HTERT RPE-1 (cell line): ENCODE data around the gene HTRA1.

Experiments
- in situ Hi-C: fragments of 300-500 bp; cut with MboI; formaldehyde crosslinking; loops from 4 replicates; pipeline ENCODE4 v1.14.3; 2020; ENCODE audit warnings: low sequenced_read_pairs

Gene HTRA1

GRCh38 chr10:122493761-122494160, 32.4 kb downstream of the HTRA1 start:
- in situ Hi-C loops, result no loop called here

DNA sequence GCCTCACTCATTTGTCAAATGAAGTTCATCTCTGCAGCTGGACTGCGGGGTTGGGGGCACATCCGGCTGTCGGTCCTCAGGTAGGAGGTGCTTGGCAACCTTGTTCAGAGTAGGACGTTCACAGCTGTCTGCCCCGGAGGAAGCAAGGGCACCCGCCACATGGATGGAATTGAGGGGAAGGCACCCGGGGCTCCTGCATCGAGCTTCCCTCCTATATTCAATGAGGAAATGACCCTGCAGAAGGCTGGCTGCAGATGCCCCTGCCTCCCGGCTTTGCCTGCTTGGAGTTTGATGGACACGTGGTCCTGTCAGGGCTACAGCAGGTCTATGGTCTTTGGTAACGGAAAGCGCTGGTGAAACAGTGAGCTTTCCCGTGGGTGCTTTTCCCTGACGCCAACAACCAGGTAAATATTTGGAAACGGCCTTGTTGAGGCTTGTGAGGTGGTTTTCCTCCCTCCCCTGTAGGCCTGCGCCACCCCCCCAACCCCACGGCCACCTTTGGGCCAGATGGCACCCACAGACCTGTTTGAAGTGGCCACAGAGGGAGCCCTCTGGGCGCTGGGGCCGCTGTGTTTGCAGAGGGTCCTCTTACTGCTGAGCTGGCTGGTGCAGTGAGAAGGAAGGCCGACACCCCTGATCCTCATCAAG, 32.9 kb downstream of the HTRA1 start:
- in situ Hi-C loops, result no loop called here

GRCh38 chr10:122494833-122495232, 33.5 kb downstream of the HTRA1 start:
- in situ Hi-C loops, result no loop called here

GRCh38 chr10:122495406-122496340, 34.3 kb downstream of the HTRA1 start:
- in situ Hi-C loops, result no loop called here

DNA sequence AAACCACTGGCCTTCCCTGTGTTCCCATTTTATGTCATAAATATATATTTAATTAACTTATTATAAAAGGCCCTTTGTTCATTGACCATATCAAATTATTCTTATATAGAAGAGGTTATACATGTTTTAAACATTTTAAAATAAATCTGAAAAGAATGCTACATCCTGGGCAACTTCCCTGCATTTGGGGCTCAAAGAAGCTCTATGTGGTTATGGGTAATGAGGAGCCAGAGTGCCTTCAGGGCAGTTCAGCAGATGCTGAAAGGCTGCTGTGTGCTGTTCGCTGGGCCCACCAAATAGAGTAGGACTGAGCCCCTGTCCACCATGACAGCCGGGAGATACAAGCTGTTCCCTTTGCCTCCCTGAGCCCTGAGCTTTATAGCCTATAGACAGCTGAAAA, 35.9 kb downstream of the HTRA1 start:
- in situ Hi-C loops, result no loop called here

DNA sequence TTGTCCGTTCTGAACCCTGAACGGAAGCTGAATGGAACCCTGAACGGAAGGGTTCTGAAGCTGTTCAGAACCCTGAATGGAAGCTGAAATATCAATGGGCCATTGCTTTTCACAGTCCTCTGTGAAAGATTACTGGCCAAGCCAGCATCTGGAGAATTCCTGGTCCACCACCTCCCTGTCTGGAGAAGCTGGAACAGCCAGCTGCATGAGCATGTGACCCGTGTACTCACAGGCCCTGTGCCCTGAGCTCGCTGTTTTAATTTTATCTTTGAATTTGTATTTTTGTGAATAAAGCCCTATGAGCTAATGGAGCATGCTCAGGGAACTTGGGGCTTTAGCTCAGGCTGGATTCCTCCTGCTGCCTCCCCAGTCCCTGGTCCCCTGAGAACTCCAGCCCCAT, 37.2 kb downstream of the HTRA1 start:
- in situ Hi-C loops, result no loop called here

GRCh38 chr10:122499012-122499411, 37.7 kb downstream of the HTRA1 start:
- in situ Hi-C loops, result no loop called here

- in situ Hi-C loops, result no loop called here
Observed at GRCh38 chr10:122499491-122499941, 38.2 kb downstream of the HTRA1 start.

GRCh38 chr10:122500194-122500593, 38.8 kb downstream of the HTRA1 start:
- in situ Hi-C loops, result no loop called here

DNA sequence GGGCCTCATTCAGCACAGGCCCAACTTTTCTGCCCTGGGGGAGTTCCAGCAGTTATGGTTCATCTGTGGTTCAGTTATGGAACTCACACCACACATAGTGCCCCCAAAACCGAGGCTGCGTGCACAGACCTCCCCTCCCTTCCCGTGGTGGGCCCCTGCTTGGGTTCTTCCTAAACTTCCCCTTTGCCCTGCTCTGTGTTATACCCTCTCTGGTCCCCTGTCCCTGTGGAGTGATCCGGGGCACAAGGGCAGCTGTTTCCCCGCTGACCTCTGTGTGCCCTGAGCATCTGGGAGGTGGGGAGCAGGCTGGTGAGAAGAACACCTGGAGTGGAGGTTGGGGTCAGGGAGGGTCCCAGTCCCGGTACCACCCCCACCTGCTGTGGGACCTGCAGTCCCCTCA, 39.4 kb downstream of the HTRA1 start:
- in situ Hi-C loops, result no loop called here

DNA sequence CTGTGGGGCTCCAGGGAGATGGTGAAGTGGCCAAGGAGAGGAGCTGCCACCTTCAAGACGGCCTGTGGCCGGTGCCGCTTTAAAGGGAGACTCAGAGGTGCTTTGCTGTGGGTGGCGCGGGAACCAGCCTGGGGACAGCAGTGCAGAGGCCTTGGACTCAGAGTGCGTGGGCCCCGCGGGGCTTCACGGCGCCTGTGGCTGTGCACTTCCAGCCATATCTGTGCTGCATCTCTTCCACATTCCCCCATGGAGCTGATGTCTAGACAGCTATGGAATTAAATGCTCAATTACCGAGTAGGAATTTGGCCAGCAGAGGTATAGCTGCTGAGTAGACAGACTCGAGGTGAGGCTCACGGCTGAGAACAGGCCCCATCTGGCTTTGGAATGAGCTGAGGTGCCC, 41.7 kb downstream of the HTRA1 start:
- in situ Hi-C loops, result no loop called here

DNA sequence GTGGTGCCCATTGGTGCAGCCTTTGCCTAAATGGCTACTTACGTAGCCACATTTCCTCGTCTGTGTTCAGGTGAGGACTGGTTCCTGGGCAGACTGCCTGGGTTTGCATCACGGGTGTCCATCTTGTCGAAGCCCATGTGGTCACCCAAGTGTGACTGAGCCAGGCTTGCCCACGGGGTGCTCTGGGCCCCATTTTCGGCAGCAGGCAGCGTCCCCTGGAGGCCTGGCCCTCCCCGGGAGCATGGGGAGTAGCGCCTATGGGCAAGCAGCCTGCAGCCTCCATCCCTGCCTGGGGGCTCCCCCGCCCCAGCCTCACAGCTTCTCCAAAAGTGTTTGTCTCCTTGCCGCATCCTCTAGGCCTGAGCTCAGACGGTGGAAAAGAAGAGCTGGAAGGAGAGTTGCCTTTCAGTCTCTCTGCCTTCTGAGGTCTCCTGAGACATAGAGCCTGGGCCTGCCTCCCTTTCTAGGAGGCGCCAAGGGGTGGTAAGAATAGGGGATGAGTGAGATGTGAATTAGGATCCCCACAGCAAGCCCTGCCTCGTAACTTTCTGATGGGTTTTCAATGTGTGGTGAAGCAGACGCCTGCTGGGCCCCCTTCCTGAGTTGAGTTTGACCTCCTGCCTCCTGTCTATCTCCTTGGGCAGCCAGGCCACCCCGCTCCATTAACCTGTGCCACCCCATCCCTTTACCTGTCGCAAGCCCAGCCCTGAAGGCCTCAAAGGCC, 42.7 kb downstream of the HTRA1 start:
- in situ Hi-C loops, result no loop called here

- in situ Hi-C loops, result no loop called here
Observed at GRCh38 chr10:122504610-122504950, 43.2 kb downstream of the HTRA1 start.

DNA sequence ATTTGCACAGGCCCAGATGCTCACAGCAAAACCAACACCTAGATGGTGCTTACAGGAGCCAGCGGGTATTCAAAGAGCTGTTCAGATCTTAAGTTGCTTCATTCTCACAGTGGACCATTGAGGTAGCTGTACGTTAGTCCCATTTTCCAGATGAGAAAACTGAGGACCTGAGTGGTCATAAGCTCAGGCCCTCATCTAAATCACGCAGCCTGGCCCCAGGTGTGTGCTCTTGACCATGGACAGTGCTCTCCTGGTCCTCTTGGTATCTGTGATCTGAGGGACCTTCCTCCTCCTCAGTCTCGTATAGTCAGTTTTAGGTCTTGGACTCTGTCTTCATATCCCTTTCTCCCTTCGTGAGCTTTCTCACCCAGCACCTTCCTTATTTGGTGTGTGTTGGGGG, 43.7 kb downstream of the HTRA1 start:
- in situ Hi-C loops, result no loop called here

DNA sequence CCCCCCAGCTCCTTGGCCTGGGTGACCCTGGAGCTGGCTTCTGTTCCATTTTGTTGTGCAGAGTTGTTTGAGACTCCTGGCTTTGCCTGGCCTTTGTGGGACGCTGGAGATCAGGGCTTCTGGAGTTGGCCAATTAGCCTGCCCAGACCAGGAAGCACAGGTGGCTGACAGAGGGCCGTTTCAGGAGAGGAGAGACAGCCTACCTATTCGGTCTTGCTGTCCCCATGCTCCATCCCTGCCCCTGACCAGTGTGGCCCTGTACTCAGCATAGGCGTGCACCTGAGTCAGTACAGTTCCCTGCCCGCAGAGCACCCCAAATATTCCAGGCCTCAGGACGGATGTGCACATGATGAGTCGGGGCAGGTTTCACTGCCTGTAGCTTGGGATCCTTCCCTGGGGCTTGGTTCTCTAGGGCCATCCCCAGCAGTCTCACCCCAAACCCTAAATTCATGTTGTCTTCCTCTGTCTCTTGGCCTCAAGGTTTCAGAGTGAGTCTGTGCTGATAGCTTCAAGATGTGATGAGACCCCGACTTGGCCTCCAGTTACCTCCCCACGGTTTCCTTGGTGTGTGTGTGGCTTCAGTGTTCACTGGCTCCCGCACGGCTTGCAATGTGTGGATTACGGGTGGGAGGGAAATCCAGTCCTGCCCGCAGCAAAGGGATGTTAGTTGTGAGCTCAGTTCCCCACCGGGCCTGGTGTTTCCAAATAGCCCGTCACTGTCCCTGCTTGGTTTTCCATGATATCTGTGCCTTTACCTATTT, 44.7 kb downstream of the HTRA1 start:
- in situ Hi-C loops, result no loop called here

DNA sequence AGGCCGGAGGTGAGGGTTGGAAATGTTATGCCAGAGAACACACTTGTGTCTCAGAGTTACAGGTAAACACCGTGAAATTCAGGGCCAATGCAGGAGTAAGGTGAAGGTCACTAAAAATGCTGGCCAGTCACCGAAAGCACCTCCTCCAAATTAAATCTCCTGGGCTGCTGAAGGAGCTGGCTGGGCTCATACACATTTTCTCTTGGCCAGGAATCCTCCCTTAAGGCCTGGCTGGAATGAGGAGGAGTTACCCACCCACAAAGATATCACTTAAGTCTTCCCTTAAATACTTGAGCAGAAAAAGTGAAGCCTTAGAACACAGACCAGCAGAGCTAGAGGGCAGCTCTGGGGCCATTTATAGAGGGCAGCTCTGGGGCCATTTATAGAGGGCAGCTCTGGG, 46.3 kb downstream of the HTRA1 start:
- in situ Hi-C loops, result no loop called here

- in situ Hi-C loops, result no loop called here
Observed at GRCh38 chr10:122508021-122508420, 46.7 kb downstream of the HTRA1 start.

DNA sequence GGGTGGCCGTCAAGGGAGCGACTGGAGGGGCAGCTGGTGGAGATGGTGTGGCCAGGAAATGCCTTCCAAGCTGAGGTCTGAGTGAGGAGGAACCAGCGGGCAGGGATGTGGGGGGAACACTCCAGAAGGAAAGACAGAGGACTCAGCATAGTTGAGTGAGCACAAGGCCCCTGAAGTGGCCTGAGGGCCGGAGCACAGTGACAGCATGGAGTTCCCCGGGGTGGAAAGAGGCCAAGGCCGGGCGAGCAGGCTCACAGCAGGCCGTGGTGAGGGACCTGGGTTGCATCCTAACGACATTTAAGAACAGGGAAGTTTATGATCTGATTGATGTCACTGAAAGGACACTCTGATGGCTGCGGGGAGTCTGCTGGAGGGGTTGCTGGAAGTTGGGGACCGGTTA, 48.0 kb downstream of the HTRA1 start:
- in situ Hi-C loops, result no loop called here

- in situ Hi-C loops, result no loop called here
Observed at GRCh38 chr10:122510326-122510725, 49.0 kb downstream of the HTRA1 start.

- in situ Hi-C loops, result no loop called here
Observed at GRCh38 chr10:122510736-122511135, 49.4 kb downstream of the HTRA1 start.

GRCh38 chr10:122513053-122513452, 51.7 kb downstream of the HTRA1 start:
- in situ Hi-C loops, result no loop called here
